Liver (tissue), 9 donors: ENCODE results near the gene PRSS56. TPM values are rescaled to one million over a fixed set of nuclear protein-coding genes. Genes with fewer than 3 reads are reported as not detected.

Experiments used
- DNase-seq: peaks from one replicate; pipeline ENCODE4 v3.0.0-alpha.2; 2017; ENCODE audit warnings: low spot score
- H3K27ac ChIP-seq, 2 donors: one replicate each; pipeline ENCODE4 v1.7.0; 2013; ENCODE audit warnings: inconsistent platforms in 2 of 2, low read length in 2 of 2, control low read depth in 1 of 2, low read depth in 1 of 2, mild to moderate bottlenecking in 1 of 2
- H3K27me3 ChIP-seq, 4 donors: one replicate each; pipeline versions ENCODE4 v1.6.1 to v1.7.0; 2013; ENCODE audit warnings: low read length in 3 of 4, inconsistent platforms in 1 of 4, mild to moderate bottlenecking in 1 of 4, moderate library complexity in 1 of 4; ENCODE audit not compliant: control insufficient read depth in 4 of 4, insufficient read depth in 4 of 4
- H3K36me3 ChIP-seq, 4 donors: one replicate each; pipeline versions ENCODE4 v1.6.1 to v1.7.0; 2013; ENCODE audit warnings: low read length in 3 of 4, mild to moderate bottlenecking in 3 of 4, low read depth in 1 of 4, moderate library complexity in 1 of 4; ENCODE audit not compliant: control insufficient read depth in 4 of 4, insufficient read depth in 3 of 4
- H3K4me1 ChIP-seq, 4 donors: one replicate each; pipeline versions ENCODE4 v1.6.1 to v1.7.0; 2013; ENCODE audit warnings: low read length in 3 of 4, mild to moderate bottlenecking in 3 of 4, moderate library complexity in 1 of 4; ENCODE audit not compliant: control insufficient read depth in 4 of 4, insufficient read depth in 4 of 4
- H3K4me3 ChIP-seq, 3 donors: one replicate each; pipeline versions ENCODE4 v1.6.1 to v1.7.0; 2013; ENCODE audit warnings: low read length in 3 of 3, control low read depth in 1 of 3, low read depth in 1 of 3, mild to moderate bottlenecking in 1 of 3
- H3K9ac ChIP-seq, 2 donors: one replicate each; pipeline ENCODE4 v1.7.0; 2013; ENCODE audit warnings: low read length in 2 of 2, mild to moderate bottlenecking in 2 of 2, moderate library complexity in 2 of 2, control low read depth in 1 of 2, low read depth in 1 of 2
- H3K9me3 ChIP-seq, 4 donors: one replicate each; pipeline versions ENCODE4 v1.6.1 to v1.7.0; 2013; ENCODE audit warnings: low read length in 3 of 4; ENCODE audit not compliant: control insufficient read depth in 4 of 4
- FOXA1 ChIP-seq: IDR thresholded peaks from 2 replicates; pipeline ENCODE4 v1.6.1; 2016; ENCODE audit warnings: antibody characterized with exemption
- GABPA ChIP-seq, 2 donors: IDR thresholded peaks in 1 of 2; conservative IDR thresholded peaks in 1 of 2; 2 replicates each; pipeline ENCODE4 v1.6.1; 2016; ENCODE audit warnings: antibody characterized with exemption in 2 of 2, mild to moderate bottlenecking in 1 of 2, moderate library complexity in 1 of 2
- HNF4G ChIP-seq: IDR thresholded peaks from 2 replicates; pipeline ENCODE4 v1.6.1; 2016; ENCODE audit warnings: antibody characterized with exemption
- JUND ChIP-seq, 2 donors: IDR thresholded peaks; 2 replicates each; pipeline ENCODE4 v1.6.1; 2016; ENCODE audit warnings: antibody characterized with exemption in 2 of 2
- MAX ChIP-seq: IDR thresholded peaks from 2 replicates; pipeline ENCODE4 v1.6.1; 2016; ENCODE audit warnings: antibody characterized with exemption
- NR2F2 ChIP-seq: IDR thresholded peaks from 2 replicates; pipeline ENCODE4 v1.6.1; 2016; ENCODE audit warnings: antibody characterized with exemption
- RAD21 ChIP-seq, 2 donors: IDR thresholded peaks; 2 replicates each; pipeline ENCODE4 v1.6.1; 2016; ENCODE audit warnings: antibody characterized with exemption in 2 of 2, mild to moderate bottlenecking in 2 of 2
- REST ChIP-seq: IDR thresholded peaks from 2 replicates; pipeline ENCODE4 v1.6.1; 2016; ENCODE audit warnings: antibody characterized with exemption, mild to moderate bottlenecking
- ZBTB33 ChIP-seq: IDR thresholded peaks from 2 replicates; pipeline ENCODE4 v1.6.1; 2016; ENCODE audit warnings: antibody characterized with exemption
- WGBS: extraction: QIAGEN DNeasy Blood & Tissue Kit; methylation state at CpG from one replicate; pipeline ENCODE4 v1.1.7; 2013; 5-methylcytosine and 5-hydroxymethylcytosine counted together
- polyA plus RNA-seq, 2 donors: library from polyadenylated mRNA; stranded (reverse) in 1 of 2; unstranded in 1 of 2; fragments of 200-250 nt in 1 of 2; fragments of >200 nt in 1 of 2; fragmentation: Nextera tagmentation in 1 of 2; extraction: Ambion mirVana in 1 of 2; gene quantifications; one replicate each; pipeline versions ENCODE4 v1.2.1 to v1.2.3, GENCODE V29; 2013 to 2015
- total RNA-seq, 2 donors: library from RNA; depleted of rRNA; stranded (reverse); fragments of >200 nt; gene quantifications; one replicate each; pipeline ENCODE4 v1.2.3, GENCODE V29; 2014
- donor health status: healthy.
- donor health status: healthy.
- donor health status: healthy.
- donor health status: healthy.
- donor health status: healthy.

The PRSS56 gene
- total and polyA plus RNA-seq, 4 donors = 0.02 TPM; not detected in 3

- no peaks in the 10 kb centered on the region for H3K36me3 ChIP-seq
- DNase-seq = no peak
- no peaks in the 10 kb centered on the region for H3K4me1 ChIP-seq
- TF ChIP-seq RAD21 (IDR thresholded peaks at IDR 0.05) (no peak), NR2F2 (no peak), REST (no peak), JUND (IDR thresholded peaks at IDR 0.05) (no peak), ZBTB33 (no peak)
- 74% methylated on average over 19 of the region's 19 CpGs for WGBS
- H3K9me3 ChIP-seq = no peaks in the 10 kb centered on the region
- H3K4me3 ChIP-seq = no peak overlapping the region
- no peak overlapping the region for H3K27ac ChIP-seq
- H3K9ac ChIP-seq = no peak overlapping the region
- no peaks in the 10 kb centered on the region for H3K27me3 ChIP-seq
Measured at GRCh38 chr2:232541195-232541960, 21.2 kb downstream of the PRSS56 start.

- H3K9ac ChIP-seq = no peak overlapping the region
- H3K27me3 ChIP-seq = no peaks in the 10 kb centered on the region
- H3K36me3 ChIP-seq = no peaks in the 10 kb centered on the region
- no peaks in the 10 kb centered on the region for H3K4me1 ChIP-seq
- H3K9me3 ChIP-seq = no peaks in the 10 kb centered on the region
- DNase-seq = no peak
- 60% methylated on average over 9 of the region's 9 CpGs for WGBS
- H3K4me3 ChIP-seq = no peak overlapping the region
- H3K27ac ChIP-seq = no peak overlapping the region
- TF ChIP-seq JUND (IDR thresholded peaks at IDR 0.05) (no peak), GABPA (IDR thresholded peaks at IDR 0.05 in 1 of 2, conservative IDR thresholded peaks at IDR 0.05 in 1 of 2) (no peak), MAX (no peak), FOXA1 (no peak), NR2F2 (no peak), HNF4G (no peak)
Measured at GRCh38 chr2:232541961-232542714, 21.9 kb downstream of the PRSS56 start.
